Subcutaneous adipose tissue (tissue), 4 donors: ENCODE measurements around the gene EI24. TPM values are rescaled to one million over a fixed set of nuclear protein-coding genes. Genes with fewer than 3 reads are reported as not detected.

Experiments
- total RNA-seq, 4 donors: library from RNA; depleted of rRNA; stranded (reverse); fragments of >200 nt; gene quantifications; one replicate each; pipeline ENCODE4 v1.1.0, GENCODE V29; 2016
- TF ChIP-seq, protein P1 (sequence below): fragments of 450-650 bp; IDR thresholded peaks from one replicate; pipeline ENCODE4 v1.5.1; 2016; ENCODE audit warnings: low read depth, mild to moderate bottlenecking, control low read depth, antibody characterized with exemption, moderate library complexity

Gene EI24
- total RNA-seq, 4 donors from 2014 or later, result 66.0 to 105 (median 93.3) TPM

DNA sequence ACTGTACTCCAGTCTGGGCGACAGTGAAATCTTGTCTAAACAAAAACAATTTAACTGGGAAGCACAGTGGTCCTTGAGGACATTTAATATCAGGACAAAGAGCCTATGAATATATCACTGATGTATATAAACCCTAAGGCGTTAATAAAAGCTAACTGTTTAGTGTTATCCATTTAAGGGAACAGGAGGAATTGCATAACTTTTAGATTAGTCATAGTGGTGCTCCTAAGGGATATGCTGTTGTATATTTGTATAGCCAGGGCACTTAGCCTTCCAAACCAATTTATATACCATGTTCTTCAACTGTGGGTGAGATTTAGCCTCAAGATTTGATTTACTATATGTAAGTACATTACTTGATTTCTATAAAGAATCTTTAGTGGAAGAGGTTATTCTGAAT, 52.7 kb downstream of the EI24 start:
- TF ChIP-seq, protein P1, sequence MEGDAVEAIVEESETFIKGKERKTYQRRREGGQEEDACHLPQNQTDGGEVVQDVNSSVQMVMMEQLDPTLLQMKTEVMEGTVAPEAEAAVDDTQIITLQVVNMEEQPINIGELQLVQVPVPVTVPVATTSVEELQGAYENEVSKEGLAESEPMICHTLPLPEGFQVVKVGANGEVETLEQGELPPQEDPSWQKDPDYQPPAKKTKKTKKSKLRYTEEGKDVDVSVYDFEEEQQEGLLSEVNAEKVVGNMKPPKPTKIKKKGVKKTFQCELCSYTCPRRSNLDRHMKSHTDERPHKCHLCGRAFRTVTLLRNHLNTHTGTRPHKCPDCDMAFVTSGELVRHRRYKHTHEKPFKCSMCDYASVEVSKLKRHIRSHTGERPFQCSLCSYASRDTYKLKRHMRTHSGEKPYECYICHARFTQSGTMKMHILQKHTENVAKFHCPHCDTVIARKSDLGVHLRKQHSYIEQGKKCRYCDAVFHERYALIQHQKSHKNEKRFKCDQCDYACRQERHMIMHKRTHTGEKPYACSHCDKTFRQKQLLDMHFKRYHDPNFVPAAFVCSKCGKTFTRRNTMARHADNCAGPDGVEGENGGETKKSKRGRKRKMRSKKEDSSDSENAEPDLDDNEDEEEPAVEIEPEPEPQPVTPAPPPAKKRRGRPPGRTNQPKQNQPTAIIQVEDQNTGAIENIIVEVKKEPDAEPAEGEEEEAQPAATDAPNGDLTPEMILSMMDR, result no peak

DNA sequence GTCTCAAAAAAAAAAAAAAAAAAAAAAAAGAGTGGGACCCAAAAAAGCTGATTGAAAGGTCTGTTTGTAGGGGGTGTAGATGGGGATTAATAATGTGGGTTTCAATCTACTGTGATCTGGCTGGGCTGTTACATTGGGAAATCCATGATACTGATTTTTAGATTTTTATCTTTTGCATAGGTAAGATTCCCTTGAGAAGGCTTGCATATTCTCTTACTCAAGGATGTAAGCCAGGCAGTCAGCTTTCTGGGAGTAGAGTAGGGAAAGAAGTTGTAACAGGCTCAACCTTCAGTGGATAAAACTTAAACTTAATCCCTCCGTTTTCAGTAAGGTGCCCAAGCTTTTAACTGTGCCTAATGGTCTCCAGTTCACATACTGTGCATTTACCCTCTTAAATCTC, 53.8 kb downstream of the EI24 start:
- TF ChIP-seq, protein P1, result no peak

DNA sequence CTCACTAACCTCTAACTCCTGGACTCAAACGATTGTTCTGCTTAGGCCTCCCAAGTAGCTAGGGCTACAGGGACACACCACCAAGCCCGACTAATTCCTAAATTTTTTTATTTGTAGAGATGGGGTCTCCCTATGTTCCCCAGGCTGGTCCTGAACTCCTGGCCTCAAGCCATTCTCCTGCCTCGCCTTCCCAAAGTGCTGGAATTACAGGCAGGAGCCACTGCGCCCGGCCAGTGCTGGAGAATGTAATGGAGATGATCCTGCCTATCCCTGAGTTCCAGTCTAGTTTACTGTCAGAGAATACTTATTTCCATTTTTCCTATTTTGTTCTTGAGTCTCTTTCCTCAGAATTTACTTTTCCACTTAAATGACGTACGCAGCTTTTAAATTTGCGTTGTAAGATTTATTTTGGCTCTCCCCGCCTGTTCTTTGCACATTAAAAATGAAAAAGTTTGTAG, 55.5 kb downstream of the EI24 start, which contains the start of gene CHEK1:
TSS of gene CHEK1 (plus strand) at position 408 of the 458 bp plus-strand sequence. CDS start 1,606 bp downstream, outside the sequence.
- TF ChIP-seq, protein P1, result no peak

DNA sequence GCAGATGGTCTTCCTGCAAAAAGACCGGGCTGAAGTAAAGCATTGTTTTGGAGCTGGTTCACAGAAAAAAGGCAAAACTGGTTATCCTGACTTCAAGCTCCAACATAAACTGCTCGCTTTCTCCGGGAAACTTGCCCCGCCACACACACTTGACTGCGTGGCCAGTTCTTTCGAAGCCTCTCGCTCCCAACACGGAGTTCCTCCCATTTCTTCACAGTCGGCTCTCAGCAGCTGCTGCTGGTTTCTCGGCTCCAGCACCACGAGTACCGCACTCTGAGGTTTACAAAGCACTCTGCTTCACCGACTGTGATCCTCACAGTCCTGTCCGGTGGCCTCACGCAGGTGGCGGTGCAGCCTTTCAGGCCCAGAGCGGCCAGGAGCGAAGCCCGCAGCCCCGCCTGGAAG, 56.0 kb downstream of the EI24 start:
- TF ChIP-seq, protein P1, result no peak

DNA sequence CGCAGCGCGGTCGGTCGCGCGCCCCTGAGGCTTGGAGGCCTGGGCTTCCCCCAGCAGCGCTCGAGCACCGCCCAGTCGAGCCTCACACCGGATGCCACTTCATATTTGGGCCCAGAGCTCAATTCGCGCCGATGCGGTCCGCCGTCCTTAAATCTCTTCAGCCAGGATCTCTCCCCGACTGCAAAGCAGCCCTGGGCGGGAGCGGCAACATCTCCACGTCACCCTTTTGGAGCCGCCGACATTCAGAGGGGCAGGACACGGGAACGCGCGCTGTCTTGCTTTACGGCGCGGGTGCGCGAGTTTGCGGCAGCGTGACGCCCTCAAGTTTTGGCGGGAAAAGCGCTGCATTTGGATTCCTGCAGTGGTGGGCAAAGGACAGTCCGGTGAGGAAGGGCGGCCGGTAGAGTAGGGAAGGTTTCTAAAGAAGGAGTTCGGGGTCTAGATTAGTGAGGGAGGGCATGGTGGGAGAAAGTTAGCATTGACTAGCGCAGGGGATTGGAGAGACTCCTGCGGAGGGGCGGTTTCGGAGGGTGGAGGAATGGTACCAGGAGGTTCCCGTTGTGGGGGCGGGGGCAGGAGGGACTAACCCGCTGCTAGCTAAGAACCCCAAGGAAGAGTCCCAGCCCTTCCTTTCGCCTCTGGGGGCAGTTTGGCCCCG, 56.5 kb downstream of the EI24 start:
- TF ChIP-seq, protein P1, result no peak

DNA sequence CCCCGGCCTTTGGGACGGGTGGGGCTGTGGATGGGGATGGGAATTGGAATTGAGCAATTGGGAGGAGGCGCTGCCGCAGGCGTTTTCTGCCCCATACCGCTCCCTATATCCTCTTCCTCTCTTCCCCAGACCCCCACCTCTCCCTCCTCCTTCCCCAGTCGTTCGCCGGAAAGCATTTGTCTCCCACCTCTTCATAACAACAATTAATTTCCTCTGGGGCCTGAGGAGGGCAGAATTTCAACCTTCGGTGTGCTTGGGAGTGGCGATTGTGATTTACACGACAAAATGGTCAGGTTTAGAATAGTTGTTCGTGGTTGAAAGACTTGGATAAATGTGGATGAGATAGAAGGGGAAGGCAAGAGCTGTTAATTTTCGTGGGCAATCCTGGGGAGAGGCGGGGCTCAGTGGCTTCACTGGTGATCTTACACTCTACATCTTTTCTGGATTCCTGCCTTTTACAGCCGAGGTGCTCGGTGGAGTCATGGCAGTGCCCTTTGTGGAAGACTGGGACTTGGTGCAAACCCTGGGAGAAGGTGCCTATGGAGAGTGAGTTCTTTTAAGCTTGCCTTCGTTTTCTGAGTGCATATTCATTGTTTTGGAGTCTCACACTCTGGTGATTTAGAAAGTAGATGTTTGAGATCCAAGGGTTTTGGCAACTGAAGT, 57.1 kb downstream of the EI24 start:
- TF ChIP-seq, protein P1, result no peak

DNA sequence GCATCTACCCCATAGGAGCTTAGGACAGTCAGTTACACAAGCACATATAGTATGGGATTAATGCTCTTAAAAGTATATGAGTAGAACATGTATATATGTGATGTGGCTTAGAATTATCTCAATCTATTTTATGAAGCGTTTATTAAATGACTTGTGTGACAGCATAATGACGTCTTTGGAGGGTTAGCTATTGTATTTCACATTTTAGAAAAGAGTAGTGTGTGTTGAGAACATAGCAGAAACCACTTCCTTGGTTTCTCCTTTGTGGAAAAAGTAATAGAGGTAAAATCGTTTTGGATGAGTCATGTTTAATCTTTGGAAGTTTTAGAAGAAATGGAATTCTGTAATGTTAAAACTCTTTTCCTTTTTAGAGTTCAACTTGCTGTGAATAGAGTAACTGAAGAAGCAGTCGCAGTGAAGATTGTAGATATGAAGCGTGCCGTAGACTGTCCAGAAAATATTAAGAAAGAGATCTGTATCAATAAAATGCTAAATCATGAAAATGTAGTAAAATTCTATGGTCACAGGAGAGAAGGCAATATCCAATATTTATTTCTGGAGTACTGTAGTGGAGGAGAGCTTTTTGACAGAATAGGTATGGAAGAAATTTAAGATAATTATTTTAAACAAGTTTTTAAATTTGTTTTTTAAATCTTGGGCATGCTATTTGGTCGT, 58.1 kb downstream of the EI24 start:
- TF ChIP-seq, protein P1, result no peak
